ENCODE results near the gene REPS1. TPM values are rescaled to one million over a fixed set of nuclear protein-coding genes. Genes with fewer than 3 reads are reported as not detected.

The REPS1 gene
- total RNA-seq, 1 experiment from 2014 or later = 28.6 TPM

- ATAC-seq (no peak), DNase-seq (ENCODE audit: low read depth, low spot score) (no peak)
- intact Hi-C loops (cut with micrococcal nuclease; ENCODE audit: unreplicated experiment) = no loop called here
- TF ChIP-seq SIN3A (IDR thresholded peaks at IDR 0.05; ENCODE audit: borderline replicate concordance, insufficient read depth, low read depth, low read length) = no peak
- TF ChIP-seq CTCF (IDR thresholded peaks at IDR 0.05) = no peak
- no peak for TF ChIP-seq TCF7L2 (IDR thresholded peaks at IDR 0.05; ENCODE audit: low read depth, low read length)
- no peak for TF ChIP-seq POLR2AphosphoS5 (IDR thresholded peaks at IDR 0.05; ENCODE audit: low read depth, low read length)
- no peak for TF ChIP-seq REST (IDR thresholded peaks at IDR 0.05; ENCODE audit: insufficient read depth in 1 of 2, low read depth in 2 of 2, low read length in 1 of 2)
- ChIA-PET POLR2A (no interaction called here), CTCF (no interaction called here)
- Histone ChIP-seq H3K4me3 (ENCODE audit: low read depth in 2 of 2, low read length in 2 of 2) (no peak overlapping the region), H3K27ac (ENCODE audit: low read length) (no peak overlapping the region), H3K36me3 (ENCODE audit: control insufficient read depth, insufficient read depth, low read length) (peaks cover 9% of the 10 kb centered on the region), H3K9me3 (ENCODE audit: control insufficient read depth, insufficient read depth, low read depth, low read length) (no peaks in the 10 kb centered on the region), H3K27me3 (ENCODE audit: control insufficient read depth, insufficient read depth, low read length) (no peaks in the 10 kb centered on the region), H3K4me1 (ENCODE audit: control insufficient read depth, insufficient read depth, low read length) (no peaks in the 10 kb centered on the region)
- in situ Hi-C loops (cut with HindIII; ENCODE audit: low pct_unique_long_range_greater_than_20kb, low sequenced_read_pairs) = no loop called here
- no TSS peak for BruUV-seq (replicated peaks)
Measured at GRCh38 chr6:138920906-138921305, 67.1 kb downstream of the REPS1 start.

GRCh38 chr6:138914701-138915100, 73.4 kb downstream of the REPS1 start:
- H3K9me3 ChIP-seq (ENCODE audit: control insufficient read depth, insufficient read depth, low read depth, low read length) = no peaks in the 10 kb centered on the region
- H3K4me1 ChIP-seq (ENCODE audit: control insufficient read depth, insufficient read depth, low read length) = no peaks in the 10 kb centered on the region
- H3K36me3 ChIP-seq (ENCODE audit: control insufficient read depth, insufficient read depth, low read length) = peaks cover 2% of the 10 kb centered on the region
- BruUV-seq (replicated peaks) = no TSS peak
- CTCF ChIA-PET = no interaction called here
- ATAC-seq (no peak), DNase-seq (ENCODE audit: low read depth, low spot score) (no peak)
- no peaks in the 10 kb centered on the region for H3K27me3 ChIP-seq (ENCODE audit: control insufficient read depth, insufficient read depth, low read length)
- POLR2A ChIA-PET = no interaction called here
- no peak overlapping the region for H3K4me3 ChIP-seq (ENCODE audit: low read depth in 2 of 2, low read length in 2 of 2)
- in situ Hi-C loops (cut with HindIII; ENCODE audit: low pct_unique_long_range_greater_than_20kb, low sequenced_read_pairs) = no loop called here
- TF ChIP-seq POLR2AphosphoS5 (IDR thresholded peaks at IDR 0.05; ENCODE audit: low read depth, low read length) (no peak), CTCF (IDR thresholded peaks at IDR 0.05) (no peak), TCF7L2 (IDR thresholded peaks at IDR 0.05; ENCODE audit: low read depth, low read length) (no peak), SIN3A (IDR thresholded peaks at IDR 0.05; ENCODE audit: borderline replicate concordance, insufficient read depth, low read depth, low read length) (no peak), REST (IDR thresholded peaks at IDR 0.05; ENCODE audit: insufficient read depth in 1 of 2, low read depth in 2 of 2, low read length in 1 of 2) (no peak)
- intact Hi-C loops (cut with micrococcal nuclease; ENCODE audit: unreplicated experiment) = no loop called here
- no peak overlapping the region for H3K27ac ChIP-seq (ENCODE audit: low read length)

All from Panc1 (cell line).